Measurements from ENCODE around the gene PATL1.
"Not testable (repeated sequence)": the region's sequence is repeated elsewhere in the genome, so short reads cannot be mapped to it uniquely, and the experiment has no call there.

PATL1 gene

DNA sequence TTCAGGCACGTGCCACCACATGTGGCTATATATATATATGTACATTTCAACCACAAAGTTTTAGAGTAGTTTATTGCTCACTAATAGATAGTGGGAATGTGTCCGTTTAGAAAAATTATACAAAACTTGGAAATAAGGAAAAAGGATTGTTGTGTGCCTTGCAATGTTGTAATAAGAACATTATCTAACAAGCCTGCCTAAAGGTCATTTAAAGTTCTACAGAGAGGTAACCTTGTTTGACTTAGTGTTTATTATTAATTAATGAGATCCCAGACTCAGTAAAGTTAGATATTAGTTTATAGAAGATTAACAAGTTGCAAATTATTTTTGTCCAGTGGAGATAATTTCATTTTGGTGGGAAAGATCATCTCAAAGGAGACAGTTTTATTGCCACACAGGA lies 5.5 kb upstream of the PATL1 start:
- DNase-seq, result no peak

DNA sequence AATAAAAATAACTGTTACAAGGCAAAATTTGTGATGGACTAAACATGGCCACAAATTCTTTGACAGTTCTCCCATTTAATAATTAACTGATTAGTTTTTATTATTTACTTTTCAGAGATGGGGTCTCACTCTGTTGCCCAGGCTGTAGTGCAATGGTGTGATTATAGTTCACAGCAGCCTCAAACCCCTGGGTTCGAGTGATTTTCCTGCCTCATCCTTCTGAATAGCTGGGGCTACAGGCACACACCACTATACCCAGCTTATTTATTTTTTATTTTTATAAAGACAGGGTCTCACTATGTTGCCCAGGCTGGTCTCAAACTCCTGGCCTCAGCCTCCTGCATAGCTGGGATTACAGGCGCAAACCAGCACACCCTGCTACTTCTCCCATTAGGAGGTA lies 4.5 kb upstream of the PATL1 start:
- DNase-seq, result no peak

DNA sequence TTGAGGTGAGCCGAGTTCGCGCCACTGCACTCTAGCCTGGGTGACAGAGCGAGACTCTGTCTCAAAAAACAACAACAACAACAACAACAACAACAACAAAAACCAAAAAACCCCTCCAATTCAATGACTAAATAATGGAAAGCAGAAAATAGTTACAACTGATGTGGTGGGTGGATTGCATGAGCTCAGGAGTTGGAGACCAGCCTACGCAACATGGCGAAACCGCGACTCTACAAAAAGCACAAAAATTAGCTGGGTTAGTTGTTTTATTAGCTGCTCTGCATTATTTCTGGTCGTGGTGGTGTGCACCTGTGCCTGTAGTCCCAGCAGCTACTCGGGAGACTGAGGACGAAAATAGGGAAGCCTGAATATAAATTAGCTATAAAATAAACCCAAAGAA lies 2.6 kb upstream of the PATL1 start:
- DNase-seq, result no peak

DNA sequence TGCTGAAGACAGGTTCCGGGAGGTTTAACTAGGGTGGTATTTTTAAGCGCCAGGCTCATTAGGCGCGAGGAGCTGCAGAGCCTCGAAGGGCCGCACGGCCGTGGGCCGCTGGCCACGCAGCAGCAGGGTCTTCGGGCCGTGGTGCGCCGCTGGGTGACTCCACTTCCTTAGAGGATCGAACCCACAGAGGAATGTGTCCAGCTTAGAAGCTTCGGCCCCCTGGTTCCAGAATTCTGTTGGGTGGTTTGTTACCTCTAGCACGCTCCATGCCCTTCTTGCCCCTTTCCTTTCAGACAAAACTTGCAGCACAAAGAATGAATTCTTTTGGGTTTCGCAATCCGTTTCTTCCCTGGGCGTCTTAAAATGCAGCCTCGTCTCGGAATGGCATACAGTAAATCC lies 773 bp upstream of the PATL1 start:
- DNase-seq, result no peak

DNA sequence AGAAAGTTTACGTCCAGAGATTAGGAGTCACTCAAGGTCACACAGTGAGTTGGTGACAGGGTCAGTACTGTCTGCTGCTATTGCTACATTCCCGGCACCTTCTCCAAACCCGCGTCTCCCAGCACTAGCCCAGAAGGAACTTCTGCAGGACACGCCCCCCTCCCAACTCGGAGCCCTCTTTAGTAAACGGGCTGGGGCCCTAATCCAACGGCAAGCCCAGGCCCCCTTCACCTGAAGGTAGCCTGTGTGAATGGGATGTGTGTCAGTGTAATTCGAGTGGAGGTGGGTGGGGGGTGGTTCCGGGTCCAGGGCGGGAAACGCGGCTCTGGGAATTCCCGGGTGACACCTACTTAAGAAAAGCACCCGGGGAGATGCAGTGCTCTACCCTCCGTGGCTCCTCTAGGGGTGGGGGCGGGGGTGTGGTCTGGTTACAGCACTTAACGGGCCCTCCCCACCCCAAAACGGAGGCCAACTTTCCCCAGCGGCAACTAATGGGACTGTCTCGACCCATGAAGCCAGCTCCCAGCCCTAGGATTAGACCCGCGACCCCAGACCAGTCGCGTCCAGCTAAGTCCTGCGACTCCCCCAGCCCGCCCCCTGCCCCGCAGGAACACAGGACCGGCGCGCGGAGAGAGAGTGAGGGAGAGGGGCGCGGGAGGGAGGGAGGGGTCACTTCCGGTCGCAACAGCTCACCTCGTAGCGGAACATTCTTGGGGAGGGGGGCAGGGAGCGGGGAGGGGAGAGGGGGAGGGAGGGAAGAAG lies 468 bp downstream of the PATL1 start:
- DNase-seq, result peak; percentile 70

DNA sequence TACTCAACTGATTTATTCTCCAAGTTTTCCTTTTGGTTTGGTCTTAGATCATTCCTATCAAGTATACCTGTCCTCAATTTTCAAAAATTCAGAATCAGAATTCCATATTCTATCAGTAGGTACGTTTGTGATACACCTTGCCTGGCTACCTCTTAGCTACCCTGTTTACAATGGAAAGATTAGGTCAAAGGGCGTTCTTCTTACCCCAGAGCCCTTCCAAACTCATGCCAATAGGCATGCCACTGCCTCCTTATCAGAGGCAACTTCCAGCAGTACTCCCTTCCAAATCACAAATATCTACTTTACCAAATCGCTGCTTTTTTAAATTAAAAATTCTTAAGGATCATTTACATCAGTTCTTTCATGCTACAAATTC lies 1.0 kb downstream of the PATL1 start:
- no peak for DNase-seq

DNA sequence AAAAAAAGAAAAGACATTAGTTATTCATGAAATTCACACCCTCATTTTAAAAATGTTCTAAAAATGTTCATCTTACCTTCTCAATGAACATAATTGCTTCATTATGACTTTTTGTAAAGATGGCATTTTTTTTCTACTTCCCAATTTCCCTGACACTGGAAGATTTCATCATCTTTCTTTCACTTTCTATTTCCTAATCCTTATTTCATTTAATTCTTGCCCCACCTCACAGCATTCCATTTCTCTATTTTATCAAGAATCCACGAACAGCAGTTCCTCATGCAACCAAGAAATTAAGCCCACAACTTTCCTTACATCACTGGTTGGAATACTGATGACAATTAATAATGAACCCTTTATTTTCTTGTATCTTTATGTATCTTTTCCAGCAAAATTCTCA lies 1.9 kb downstream of the PATL1 start:
- no peak for DNase-seq

DNA sequence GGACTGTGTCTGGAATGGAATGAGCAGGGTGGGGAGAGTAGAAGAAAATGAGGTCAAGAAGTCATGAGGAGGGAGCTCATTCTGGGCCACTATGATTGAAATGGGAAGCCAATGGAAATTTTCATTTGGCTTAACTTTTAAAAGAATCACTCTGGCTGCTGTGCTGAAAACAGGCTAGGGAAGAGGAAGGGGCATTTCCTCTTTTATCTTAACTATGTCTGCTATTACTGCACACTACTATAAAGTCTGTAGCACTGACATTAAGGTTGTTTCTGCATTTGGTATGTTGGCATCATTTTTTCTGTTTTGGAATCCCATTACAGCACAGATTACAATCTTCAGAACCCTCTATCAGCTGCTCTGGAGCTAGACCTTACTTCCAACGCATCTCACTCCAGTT lies 8.2 kb downstream of the PATL1 start:
- DNase-seq, result peak; percentile 13

DNA sequence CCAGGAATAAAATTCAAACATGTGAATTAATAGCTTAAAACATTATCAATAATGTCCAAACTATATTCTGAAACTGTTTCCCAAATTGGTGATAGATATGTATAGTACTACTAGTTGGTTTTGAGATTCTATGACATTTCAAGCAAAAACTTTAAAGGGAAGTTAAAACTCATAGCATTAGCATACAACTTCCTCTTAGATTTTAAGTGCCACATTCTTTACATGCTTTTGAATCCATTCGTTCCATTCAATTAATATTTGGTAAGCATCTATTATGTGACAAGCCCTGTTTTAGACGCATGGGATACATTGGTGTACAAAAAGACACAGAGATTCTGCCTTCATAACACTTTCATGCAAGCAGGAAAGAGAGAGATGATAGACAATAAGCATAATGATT lies 8.9 kb downstream of the PATL1 start:
- DNase-seq, result peak; percentile 5

DNA sequence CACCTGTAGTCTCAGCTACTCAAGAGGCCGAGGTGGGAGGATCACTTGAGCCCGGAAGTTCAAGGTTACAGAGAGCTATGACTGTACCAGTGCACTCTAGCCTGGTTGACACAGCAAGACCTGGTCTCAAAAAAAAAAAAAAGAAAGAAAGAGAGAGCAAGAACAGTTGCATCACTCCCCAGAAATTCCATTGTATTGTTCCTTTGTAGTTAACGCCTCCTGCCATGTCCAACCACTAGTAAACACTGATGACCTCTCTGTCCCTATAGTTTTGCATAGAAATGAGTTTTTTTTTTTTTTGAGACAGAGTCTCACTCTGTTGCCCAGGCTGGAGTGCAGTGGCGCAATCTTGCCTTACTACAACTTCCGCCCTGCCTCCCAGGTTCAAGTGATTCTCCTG lies 10.8 kb downstream of the PATL1 start:
- no peak for DNase-seq

DNA sequence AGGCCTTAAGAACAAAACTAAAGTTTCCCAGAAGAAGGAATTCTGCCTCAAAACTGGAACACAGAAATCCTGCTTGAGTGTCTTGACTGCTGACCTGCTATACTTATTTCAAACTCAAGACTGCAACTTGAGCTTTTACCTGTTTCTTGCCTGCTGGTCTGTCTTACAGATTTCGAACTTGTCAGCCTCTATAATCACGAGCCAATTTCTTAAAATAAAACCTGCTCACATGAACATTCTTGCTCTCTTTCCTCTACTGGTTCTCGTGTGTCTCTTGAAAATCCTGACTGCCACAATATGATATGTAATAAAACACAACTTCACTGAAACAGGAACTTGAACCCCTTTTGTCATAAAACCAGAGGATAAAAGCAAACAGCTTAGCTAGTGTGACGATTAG lies 13.9 kb downstream of the PATL1 start:
- no peak for DNase-seq

DNA sequence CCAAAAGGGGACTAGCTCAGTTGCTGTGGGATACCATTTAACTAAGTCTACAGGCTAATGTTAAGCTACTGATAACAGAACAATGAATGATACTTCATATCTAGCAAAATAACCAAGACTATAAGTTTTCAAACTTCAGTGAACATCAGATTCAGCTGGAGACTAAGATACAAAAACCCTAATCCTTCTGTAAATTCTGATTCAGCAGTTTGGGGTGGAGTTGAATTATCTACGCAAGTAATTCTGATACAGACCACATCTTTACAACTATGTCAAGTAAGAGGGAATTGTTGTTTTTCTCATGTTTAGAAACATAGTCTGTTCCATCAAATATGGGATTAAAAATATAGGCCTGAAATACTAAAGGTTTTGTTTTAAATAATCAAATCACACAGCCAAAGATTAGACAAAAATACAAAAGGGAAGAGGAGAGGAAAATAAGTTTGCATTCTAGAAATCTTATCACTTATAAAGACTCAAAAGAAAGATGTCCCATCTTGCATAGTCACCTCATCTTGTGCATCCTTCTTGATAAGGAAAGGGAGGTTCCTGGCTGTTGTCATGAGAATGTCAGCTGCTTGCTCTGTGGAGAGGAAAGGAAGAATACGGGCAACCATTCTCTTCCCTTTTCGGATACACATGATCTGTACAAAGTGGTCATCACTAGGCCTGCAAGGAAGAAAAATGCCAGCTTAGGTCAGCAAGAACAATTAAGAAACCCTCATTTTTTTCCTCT lies 21.4 kb downstream of the PATL1 start:
- peak; percentile 32 for DNase-seq

DNA sequence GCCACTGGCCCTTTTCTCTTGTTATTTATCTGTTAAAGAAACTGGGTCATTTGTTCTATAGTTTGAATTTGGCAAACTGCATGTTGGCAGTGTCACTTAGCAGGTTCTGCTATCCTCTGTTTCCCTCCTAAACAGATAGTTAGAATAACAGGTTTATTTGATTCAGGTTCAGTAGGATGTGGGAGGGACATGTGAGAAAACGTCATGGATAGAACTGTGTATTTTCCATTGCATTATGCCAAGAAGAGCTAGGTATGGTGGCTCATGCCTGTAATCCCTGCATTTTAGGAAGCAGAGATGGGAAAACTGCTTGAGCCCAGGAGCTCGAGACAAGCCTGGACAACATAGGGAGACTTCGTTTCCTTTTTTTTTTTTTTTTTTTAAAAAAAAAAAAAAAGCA lies 24.3 kb downstream of the PATL1 start:
- no peak for DNase-seq

DNA sequence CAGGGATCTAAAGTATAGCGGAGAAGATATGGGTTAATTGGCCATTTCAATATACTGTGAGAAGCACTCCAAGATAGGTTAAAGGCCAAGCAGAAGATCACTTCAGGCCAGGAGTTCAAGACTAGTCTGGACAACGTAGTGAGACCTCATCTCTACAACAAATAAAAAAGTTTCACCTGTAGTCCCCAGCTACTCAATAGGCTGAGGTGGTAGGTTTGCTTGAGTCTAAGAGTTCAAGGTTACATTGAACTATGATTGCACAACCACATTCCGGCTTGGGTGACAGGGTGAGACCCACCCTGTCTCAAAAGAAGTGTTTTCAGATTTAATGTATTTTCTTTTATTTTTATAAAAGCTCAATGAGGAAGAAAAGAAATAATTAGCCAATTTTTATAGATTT lies 25.4 kb downstream of the PATL1 start:
- no peak for DNase-seq

DNA sequence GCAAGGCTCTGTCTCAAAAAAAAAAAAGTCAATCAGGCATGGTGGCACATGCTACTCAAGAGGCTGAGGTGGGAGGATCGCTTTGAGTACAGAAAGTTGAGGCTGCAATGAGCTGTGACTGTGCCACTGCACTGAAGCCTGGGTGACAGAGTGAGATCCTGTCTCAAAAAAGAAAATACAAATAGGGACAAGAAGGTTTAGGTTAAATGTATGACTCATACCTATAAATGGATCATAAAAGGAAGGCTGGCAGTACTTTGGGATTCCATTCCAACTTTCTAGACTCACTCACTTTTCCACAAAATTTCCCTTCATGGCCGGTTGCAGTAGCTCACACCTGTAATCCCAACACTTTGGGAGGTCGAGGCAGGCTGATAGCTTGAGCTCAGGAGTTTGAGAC lies 27.7 kb downstream of the PATL1 start:
- DNase-seq, result no peak

DNA sequence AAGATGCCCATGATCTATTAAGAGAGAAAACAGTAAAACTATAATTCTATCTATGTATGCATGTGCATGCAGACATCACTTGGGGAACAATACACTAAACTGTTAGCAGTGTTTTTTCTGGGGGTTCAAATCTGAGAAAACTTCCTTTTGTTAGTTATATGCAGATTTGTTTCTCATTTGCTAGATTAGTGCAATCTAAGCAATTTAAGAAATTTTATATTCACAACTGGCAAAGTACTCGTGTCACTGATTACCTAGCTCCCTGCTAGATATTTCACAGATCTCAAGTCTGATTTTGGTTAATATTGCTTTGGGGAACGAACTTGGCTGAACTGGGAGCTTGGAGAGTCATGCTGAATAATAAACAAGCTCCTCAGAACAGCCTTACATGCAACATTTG lies 38.3 kb downstream of the PATL1 start:
- DNase-seq, result no peak

DNA sequence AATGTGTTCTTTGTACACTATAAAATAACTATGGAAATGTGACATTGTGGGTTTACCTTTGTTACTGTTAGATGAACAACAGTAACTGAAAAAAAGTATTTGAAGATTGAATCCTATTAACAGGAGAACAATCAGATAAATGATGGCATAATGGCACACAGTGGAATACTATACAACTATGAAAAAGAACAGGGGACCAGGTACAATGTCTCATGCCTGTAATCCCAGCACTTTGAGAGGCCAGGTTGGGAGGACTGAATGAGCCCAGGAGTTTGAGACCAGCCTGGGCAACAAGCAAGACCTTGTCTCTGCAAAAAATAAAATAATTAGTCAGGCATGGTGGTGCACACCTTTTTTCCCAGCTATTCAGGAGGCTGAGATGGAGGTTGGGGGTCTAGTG lies 38.8 kb downstream of the PATL1 start:
- DNase-seq, result no peak

DNA sequence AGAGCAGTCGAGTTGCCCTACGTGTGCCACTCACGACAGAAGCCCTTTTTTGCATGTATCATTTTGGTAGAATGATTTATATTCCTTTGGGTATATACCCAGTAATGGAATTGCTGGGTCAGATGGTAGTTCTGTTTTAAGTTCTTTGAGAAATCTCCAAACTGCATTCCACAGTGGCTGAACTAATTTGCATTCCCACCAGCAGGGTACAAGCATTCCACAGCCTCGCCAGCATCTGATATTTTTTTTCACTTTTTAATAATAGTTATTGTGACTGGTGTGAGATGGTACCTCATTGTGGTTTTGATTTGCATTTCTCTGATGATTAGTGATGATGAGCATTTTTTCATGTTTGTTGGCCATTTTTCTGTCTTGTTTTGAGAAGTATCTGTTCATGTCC lies 41.9 kb downstream of the PATL1 start:
- not testable (repeated sequence) for DNase-seq

DNA sequence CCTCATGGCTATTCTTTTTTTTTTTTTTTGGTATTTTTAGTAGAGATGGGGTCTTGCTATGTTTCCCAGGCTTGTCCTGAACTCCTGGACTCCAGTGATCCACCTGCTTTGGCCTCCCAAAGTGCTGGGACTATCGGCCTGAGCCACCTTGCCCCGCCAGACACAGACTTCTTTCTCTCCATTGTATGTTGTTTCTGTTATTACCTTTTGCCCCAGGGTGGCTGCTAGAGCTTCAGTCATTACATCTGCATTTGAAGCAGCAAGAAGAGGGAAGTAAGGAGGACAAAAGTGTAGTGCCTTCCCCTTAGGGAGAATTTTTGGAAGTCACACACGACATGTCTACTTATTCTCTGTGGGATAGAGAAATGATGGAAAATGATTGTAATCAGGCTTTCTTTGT lies 43.1 kb downstream of the PATL1 start:
- no peak for DNase-seq

DNA sequence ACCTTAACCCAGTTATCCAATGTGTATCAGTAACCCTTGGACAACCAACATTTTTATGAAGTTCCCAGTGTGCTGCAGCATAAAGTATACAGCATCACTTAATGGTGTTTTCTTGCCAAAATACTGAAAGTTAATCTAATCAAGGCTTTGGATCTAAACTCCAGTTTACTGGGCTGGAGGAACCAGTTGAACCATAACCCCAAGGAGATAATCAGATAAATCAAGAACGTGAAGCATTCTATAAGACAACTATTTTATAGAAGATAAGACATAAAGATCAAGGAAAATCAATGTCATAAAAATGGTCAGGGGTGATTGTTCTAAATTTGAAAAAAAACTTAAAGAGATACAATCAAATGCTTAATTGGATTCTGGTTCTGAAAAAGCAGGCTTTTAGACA lies 51.0 kb downstream of the PATL1 start:
- no peak for DNase-seq

DNA sequence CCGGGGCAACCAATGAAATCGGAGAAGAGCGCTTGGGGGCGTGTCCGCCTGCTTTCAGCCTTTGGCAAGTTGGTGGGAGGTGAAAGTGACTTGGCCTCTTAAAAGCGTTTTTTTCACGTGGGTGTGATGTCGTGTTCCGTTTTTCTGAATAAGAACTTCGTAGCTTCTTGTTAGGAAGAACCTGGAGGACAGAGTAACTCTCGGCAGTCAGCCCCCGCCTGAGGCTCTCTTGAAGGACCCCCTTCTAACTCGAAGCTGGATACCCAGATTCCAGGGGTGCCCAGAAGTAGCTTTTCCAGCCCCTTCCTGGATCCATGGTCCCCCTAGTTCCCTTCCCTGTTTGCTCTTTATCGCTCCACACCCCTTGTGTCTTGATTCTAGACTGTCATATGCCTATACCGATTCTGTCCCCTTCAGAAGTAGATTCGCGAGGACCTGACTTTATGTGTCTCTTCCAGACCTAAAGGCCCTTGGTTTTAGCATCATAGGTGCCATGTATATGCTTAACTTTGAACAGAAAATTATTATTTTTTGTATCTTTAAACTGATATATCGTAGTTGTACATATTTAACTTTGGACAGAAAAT lies 52.3 kb downstream of the PATL1 start:
- DNase-seq, result no peak

DNA sequence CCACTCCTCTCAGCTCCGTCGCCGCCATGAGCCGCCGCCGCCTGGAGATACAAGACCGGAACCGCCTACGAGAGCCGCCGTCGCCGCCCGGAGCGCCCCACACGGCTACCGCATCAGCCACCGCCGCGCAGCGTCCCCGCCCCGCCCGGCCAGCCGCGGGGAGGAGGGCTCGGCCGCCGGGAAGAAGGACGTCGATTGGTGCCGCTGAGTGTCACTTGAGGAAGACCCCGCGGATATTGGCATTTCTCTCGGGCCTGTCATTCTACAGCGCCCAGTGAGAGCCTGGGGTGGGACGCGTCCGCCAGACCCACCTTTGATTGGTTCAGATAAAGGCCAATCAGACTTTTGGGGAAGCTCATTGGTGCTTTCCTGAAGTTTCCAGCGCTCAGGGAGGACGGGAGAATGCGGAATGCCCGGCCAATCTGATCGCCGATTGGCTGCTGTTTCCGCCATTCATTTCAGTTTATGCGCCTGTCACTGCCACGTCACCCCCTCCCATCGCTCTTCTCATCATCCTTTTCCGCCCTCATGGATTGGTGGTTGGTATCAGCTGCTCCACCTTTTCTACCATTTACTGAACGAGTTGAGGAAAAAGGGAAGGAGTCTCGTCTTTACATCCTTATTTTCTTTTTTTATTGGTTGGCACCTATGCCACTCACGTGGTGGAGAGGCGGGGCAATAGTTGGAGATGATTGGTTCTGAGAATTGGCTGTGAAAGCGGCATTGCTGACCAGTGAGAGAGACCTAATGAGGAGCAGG lies 53.0 kb downstream of the PATL1 start, which contains the start of gene OSBP:
TSS of gene OSBP (minus strand) at position 138 of the 759 bp plus-strand sequence. CDS start at position 28, 110 bp downstream.
- peak; percentile 100 for DNase-seq

DNA sequence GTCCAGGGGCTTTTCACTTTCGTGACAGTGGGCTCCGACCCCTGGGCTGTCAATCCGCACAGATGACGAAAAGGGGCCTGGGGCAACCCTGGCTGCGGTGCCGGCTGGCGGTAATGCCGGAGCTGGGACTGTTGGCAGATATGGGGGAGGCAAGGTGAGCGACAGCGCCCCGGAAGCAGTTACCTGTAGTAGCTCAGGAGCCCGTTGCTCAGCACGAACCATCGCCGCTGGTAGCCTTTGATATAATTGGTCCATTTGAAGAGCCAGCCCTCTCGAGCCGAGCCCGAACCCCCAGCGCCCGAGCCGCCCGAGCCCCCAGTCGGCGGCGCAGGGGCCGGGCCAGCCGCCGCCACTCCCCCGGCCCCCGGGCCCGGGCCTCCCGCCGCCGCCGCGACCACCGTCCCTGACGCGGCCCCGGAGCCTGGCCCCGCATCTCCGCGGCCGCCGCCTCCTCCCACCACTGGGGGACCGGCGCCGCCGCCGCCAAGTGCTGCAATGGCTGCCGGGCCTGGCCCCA lies 53.7 kb downstream of the PATL1 start:
- peak; percentile 51 for DNase-seq
